HepG2 (cell line): ENCODE results near the gene PLXNA4. TPM values are rescaled to one million over a fixed set of nuclear protein-coding genes. Genes with fewer than 3 reads are reported as not detected.

ENCODE experiments used
- HOXD1 ChIP-seq: sonication (generic); formaldehyde crosslinking; IDR thresholded peaks from 2 replicates; pipeline ENCODE4 v1.5.0; 2020; ENCODE audit warnings: missing genetic modification reagents
- RARG ChIP-seq: sonication (generic); formaldehyde crosslinking; IDR thresholded peaks from 2 replicates; pipeline ENCODE4 v1.4.0; 2020; ENCODE audit warnings: low read depth, mild to moderate bottlenecking, missing genetic modification reagents
- ZNF180 ChIP-seq: sonication (generic); formaldehyde crosslinking; IDR thresholded peaks from 2 replicates; pipeline ENCODE4 v1.4.0; 2020; ENCODE audit warnings: low read depth, missing genetic modification reagents, borderline replicate concordance
- ZNF264 ChIP-seq: sonication (generic); formaldehyde crosslinking; IDR thresholded peaks from 2 replicates; pipeline ENCODE4 v1.4.0; 2020; ENCODE audit warnings: missing genetic modification reagents
- ZNF547 ChIP-seq: sonication (generic); formaldehyde crosslinking; IDR thresholded peaks from 2 replicates; pipeline ENCODE4 v1.5.1; 2020; ENCODE audit warnings: mild to moderate bottlenecking, missing genetic modification reagents
- polyA plus RNA-seq, 8 experiments: library from polyadenylated mRNA; depleted of rRNA in 3 of 8; stranded (reverse) in 7 of 8; unstranded in 1 of 8; fragments of >200 nt; fragmentation: Illumina TruSeq in 4 of 8; extraction: Trizol in 4 of 8; gene quantifications; 2 replicates each; pipeline versions ENCODE4 v1.2.1 to v1.2.3, GENCODE V29; 2011 to 2016; ENCODE audit warnings: low read depth in 4 of 8, missing spikeins in 1 of 8, mixed read lengths in 1 of 8; ENCODE audit not compliant: insufficient read depth in 1 of 8
- total RNA-seq, 5 experiments: library from RNA; depleted of rRNA; stranded (reverse); fragments of >200 nt; fragmentation: Illumina TruSeq; extraction: Trizol; gene quantifications; 2 replicates each; pipeline ENCODE4 v1.2.3, GENCODE V29; 2016; ENCODE audit warnings: low read depth in 1 of 5
- TF ChIP-seq, protein P1 (sequence below): sonication (generic); formaldehyde crosslinking; IDR thresholded peaks from one replicate; pipeline ENCODE4 v1.5.1; 2020; ENCODE audit warnings: mild to moderate bottlenecking, missing genetic modification reagents; ENCODE audit errors: not compliant biosample characterization
- TF ChIP-seq, protein P2 (sequence below), 2 experiments: sonication (generic) in 1 of 2; formaldehyde crosslinking in 1 of 2; IDR thresholded peaks; 2 replicates each; pipeline versions ENCODE4 v1.4.0 to v1.6.1; 2018 to 2020; ENCODE audit warnings: missing genetic modification reagents in 2 of 2, borderline replicate concordance in 1 of 2, low read depth in 1 of 2, mild to moderate bottlenecking in 1 of 2, missing biosample characterization in 1 of 2
- TF ChIP-seq, protein P3 (sequence below): sonication (generic); formaldehyde crosslinking; IDR thresholded peaks from 2 replicates; pipeline ENCODE4 v1.5.0; 2020; ENCODE audit warnings: missing genetic modification reagents

PLXNA4 gene
- total and polyA plus RNA-seq, 2 of the 13 experiments (the other 11 are each of a cell fraction or from before 2014, with no cell fraction given), result 0.01 to 0.04 TPM

DNA sequence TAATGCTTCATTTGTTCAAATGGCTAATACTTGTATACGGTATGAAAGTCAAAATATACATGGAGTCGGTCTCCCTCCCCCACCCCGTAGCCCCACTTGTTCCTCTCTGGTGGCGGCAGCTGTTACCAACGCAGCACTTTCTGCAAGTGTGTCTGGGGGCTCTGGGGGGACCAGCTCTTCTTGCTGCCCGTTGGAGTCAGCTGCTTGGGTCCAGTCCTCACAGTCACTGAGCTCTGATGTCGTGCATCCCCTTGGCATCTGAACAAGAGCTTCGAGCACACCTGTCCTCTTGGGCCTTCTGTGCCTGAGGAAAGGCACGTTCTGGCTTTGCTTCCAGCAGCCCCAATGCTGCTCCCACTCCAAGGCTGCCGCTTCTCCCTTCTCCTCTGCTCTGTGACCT is 493.1 kb downstream of the PLXNA4 start (continued):
- TF ChIP-seq, protein P1, sequence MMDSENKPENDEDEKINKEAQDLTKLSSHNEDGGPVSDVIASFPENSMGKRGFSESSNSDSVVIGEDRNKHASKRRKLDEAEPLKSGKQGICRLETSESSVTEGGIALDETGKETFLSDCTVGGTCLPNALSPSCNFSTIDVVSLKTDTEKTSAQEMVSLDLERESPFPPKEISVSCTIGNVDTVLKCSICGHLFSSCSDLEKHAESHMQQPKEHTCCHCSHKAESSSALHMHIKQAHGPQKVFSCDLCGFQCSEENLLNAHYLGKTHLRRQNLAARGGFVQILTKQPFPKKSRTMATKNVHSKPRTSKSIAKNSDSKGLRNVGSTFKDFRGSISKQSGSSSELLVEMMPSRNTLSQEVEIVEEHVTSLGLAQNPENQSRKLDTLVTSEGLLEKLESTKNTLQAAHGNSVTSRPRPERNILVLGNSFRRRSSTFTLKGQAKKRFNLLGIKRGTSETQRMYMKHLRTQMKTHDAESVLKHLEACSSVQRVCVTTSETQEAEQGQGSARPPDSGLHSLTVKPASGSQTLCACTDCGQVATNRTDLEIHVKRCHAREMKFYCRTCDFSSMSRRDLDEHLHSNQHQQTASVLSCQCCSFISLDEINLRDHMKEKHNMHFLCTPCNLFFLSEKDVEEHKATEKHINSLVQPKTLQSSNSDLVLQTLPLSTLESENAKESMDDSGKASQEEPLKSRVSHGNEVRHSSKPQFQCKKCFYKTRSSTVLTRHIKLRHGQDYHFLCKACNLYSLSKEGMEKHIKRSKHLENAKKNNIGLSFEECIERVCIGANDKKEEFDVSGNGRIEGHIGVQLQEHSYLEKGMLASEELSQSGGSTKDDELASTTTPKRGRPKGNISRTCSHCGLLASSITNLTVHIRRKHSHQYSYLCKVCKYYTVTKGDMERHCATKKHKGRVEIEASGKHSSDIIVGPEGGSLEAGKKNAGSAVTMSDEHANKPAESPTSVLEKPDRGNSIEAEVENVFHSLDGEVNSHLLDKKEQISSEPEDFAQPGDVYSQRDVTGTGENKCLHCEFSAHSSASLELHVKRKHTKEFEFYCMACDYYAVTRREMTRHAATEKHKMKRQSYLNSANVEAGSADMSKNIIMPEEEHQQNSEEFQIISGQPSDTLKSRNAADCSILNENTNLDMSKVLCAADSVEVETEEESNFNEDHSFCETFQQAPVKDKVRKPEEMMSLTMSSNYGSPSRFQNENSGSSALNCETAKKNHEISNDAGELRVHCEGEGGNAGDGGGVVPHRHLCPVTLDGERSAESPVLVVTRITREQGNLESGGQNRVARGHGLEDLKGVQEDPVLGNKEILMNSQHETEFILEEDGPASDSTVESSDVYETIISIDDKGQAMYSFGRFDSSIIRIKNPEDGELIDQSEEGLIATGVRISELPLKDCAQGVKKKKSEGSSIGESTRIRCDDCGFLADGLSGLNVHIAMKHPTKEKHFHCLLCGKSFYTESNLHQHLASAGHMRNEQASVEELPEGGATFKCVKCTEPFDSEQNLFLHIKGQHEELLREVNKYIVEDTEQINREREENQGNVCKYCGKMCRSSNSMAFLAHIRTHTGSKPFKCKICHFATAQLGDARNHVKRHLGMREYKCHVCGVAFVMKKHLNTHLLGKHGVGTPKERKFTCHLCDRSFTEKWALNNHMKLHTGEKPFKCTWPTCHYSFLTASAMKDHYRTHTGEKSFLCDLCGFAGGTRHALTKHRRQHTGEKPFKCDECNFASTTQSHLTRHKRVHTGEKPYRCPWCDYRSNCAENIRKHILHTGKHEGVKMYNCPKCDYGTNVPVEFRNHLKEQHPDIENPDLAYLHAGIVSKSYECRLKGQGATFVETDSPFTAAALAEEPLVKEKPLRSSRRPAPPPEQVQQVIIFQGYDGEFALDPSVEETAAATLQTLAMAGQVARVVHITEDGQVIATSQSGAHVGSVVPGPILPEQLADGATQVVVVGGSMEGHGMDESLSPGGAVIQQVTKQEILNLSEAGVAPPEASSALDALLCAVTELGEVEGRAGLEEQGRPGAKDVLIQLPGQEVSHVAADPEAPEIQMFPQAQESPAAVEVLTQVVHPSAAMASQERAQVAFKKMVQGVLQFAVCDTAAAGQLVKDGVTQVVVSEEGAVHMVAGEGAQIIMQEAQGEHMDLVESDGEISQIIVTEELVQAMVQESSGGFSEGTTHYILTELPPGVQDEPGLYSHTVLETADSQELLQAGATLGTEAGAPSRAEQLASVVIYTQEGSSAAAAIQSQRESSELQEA (CRISPR knock-in tag), result no peak
- no peak for TF ChIP-seq ZNF264 (CRISPR knock-in tag)
- TF ChIP-seq ZNF547 (CRISPR knock-in tag), result no peak
- TF ChIP-seq HOXD1, result no peak
- TF ChIP-seq ZNF180 (CRISPR knock-in tag), result no peak
- TF ChIP-seq, protein P2, sequence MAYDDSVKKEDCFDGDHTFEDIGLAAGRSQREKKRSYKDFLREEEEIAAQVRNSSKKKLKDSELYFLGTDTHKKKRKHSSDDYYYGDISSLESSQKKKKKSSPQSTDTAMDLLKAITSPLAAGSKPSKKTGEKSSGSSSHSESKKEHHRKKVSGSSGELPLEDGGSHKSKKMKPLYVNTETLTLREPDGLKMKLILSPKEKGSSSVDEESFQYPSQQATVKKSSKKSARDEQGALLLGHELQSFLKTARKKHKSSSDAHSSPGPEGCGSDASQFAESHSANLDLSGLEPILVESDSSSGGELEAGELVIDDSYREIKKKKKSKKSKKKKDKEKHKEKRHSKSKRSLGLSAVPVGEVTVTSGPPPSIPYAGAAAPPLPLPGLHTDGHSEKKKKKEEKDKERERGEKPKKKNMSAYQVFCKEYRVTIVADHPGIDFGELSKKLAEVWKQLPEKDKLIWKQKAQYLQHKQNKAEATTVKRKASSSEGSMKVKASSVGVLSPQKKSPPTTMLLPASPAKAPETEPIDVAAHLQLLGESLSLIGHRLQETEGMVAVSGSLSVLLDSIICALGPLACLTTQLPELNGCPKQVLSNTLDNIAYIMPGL (CRISPR knock-in tag; IDR thresholded peaks at IDR 0.05; ENCODE audit: borderline replicate concordance in 1 of 2, low read depth in 1 of 2), result no peak
- TF ChIP-seq, protein P3, sequence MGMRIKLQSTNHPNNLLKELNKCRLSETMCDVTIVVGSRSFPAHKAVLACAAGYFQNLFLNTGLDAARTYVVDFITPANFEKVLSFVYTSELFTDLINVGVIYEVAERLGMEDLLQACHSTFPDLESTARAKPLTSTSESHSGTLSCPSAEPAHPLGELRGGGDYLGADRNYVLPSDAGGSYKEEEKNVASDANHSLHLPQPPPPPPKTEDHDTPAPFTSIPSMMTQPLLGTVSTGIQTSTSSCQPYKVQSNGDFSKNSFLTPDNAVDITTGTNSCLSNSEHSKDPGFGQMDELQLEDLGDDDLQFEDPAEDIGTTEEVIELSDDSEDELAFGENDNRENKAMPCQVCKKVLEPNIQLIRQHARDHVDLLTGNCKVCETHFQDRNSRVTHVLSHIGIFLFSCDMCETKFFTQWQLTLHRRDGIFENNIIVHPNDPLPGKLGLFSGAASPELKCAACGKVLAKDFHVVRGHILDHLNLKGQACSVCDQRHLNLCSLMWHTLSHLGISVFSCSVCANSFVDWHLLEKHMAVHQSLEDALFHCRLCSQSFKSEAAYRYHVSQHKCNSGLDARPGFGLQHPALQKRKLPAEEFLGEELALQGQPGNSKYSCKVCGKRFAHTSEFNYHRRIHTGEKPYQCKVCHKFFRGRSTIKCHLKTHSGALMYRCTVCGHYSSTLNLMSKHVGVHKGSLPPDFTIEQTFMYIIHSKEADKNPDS (CRISPR knock-in tag), result no peak
- no peak for TF ChIP-seq RARG (CRISPR knock-in tag)
